ENCODE measurements around the gene MCC.

The MCC gene

DNA sequence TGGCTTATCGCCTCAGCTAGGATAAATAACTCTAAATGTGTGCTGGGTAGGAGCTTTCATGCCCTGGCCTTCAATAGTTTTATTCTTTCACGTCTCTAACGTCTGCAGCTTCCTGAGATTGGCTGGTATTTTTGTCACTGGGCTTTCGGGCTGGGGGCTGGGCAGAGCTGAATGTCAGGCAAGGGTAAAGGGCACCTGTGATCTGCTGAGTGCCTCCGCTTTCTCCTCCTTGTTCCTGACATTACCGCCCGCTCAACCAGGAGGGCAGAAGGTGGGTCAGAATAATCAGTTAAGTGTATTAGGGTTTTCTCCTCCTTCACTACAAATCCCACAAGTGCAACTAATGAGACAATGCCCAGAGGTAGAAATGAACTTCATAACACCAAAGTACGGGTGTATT lies 270.1 kb downstream of the MCC start:
- Histone ChIP-seq H3K4me3 (ENCODE audit: insufficient read depth, low read depth, low read length, poor library complexity, severe bottlenecking) (no peak overlapping the region), H3K9me3 (ENCODE audit: control insufficient read depth, low read length) (no peaks in the 10 kb centered on the region), H3K27me3 (replicated peaks; ENCODE audit: control insufficient read depth, insufficient read depth, low read length, poor library complexity, severe bottlenecking) (no peaks in the 10 kb centered on the region), H3K36me3 (ENCODE audit: control insufficient read depth, insufficient read depth, low read length) (no peaks in the 10 kb centered on the region), H3K4me1 (ENCODE audit: control insufficient read depth, insufficient read depth, low read length, poor library complexity, severe bottlenecking) (no peaks in the 10 kb centered on the region), H3K27ac (ENCODE audit: insufficient read depth, low read length, poor library complexity, severe bottlenecking) (no peak overlapping the region)
- DNase-seq, result no peak

DNA sequence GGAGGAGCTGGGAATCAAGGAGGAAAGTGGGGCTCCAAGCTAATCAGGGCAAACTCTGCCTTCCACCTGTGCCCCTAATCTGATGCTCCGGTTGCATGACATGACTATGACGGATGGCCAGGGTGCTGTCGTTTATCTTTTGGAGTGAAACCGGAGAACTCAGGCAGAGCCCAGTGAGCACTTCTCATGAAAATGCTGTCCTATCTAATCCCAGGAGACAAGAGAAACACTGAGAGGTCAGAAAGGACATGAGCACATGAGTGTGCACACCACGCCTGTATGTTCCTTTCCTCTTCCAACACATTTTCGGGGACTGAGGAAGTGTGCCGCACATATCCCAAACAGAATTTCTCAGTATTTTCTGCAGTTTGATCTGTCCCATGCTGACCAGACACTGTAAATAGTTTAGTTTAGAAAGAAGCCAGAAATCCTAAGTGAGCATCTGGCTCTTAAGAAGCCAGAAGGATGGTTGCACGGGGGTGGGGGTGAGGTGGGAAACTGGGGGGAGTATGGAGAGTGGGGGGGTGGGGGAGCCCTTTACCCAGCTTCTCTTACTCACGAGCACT lies 270.6 kb downstream of the MCC start:
- no peak overlapping the region for H3K27ac ChIP-seq (ENCODE audit: insufficient read depth, low read length, poor library complexity, severe bottlenecking)
- DNase-seq, result no peak
- no peaks in the 10 kb centered on the region for H3K4me1 ChIP-seq (ENCODE audit: control insufficient read depth, insufficient read depth, low read length, poor library complexity, severe bottlenecking)
- H3K27me3 ChIP-seq (replicated peaks; ENCODE audit: control insufficient read depth, insufficient read depth, low read length, poor library complexity, severe bottlenecking), result no peaks in the 10 kb centered on the region
- no peaks in the 10 kb centered on the region for H3K9me3 ChIP-seq (ENCODE audit: control insufficient read depth, low read length)
- H3K36me3 ChIP-seq (ENCODE audit: control insufficient read depth, insufficient read depth, low read length), result no peaks in the 10 kb centered on the region
- H3K4me3 ChIP-seq (ENCODE audit: insufficient read depth, low read depth, low read length, poor library complexity, severe bottlenecking), result no peak overlapping the region

DNA sequence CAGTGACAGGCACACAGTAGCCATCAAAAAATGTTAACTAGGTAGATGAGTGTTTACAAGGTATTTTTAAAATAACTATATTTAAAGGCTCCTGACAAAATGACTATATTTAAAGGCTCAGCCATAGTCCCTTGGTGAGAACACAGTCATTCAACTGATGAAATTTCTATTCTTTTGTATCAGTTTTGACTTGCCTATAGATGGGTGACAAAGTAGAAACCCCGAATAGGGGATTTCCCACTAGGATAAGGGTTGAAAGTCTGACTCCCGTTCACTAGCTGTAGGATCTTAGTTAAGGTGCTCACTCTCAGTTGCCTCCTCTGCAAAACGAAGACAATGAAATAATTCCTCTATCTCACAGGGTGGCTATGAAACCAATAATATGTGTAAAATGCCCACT lies 271.7 kb downstream of the MCC start:
- Histone ChIP-seq H3K36me3 (ENCODE audit: control insufficient read depth, insufficient read depth, low read length) (no peaks in the 10 kb centered on the region), H3K4me3 (ENCODE audit: insufficient read depth, low read depth, low read length, poor library complexity, severe bottlenecking) (no peak overlapping the region), H3K4me1 (ENCODE audit: control insufficient read depth, insufficient read depth, low read length, poor library complexity, severe bottlenecking) (no peaks in the 10 kb centered on the region), H3K9me3 (ENCODE audit: control insufficient read depth, low read length) (no peaks in the 10 kb centered on the region), H3K27ac (ENCODE audit: insufficient read depth, low read length, poor library complexity, severe bottlenecking) (no peak overlapping the region), H3K27me3 (replicated peaks; ENCODE audit: control insufficient read depth, insufficient read depth, low read length, poor library complexity, severe bottlenecking) (no peaks in the 10 kb centered on the region)
- DNase-seq, result no peak

DNA sequence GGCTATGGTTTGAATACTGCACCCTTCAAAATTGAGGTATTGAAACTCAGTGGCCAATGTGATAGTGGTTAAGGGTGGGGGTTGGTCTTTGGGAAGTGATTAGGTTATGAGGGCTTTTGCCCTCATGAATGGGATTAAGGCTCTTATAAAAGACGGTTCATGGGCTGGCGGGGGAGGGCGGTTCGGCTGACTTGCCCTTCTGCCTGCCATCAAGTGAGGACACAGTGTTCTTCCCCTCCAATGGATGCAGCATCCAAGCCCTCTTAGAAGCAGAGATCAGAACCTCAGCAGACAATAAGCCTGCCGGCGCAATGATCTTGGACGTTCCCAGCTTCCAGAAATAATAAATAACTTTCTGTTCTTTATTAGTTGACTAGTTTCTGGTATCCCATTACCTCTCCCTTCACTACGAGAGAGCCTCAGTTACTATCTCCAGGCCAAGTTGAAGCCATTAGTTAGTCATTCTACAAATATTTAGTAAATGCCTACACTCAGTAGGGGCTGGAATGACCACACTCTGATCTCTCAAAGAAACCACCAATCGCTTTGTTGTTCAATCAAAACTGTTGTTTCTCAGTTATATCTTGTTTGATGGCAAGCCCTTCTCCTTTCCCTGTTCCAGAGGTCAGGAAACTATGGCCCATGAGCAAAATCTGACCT lies 272.7 kb downstream of the MCC start:
- Histone ChIP-seq H3K9me3 (ENCODE audit: control insufficient read depth, low read length) (no peaks in the 10 kb centered on the region), H3K4me1 (ENCODE audit: control insufficient read depth, insufficient read depth, low read length, poor library complexity, severe bottlenecking) (no peaks in the 10 kb centered on the region), H3K27me3 (replicated peaks; ENCODE audit: control insufficient read depth, insufficient read depth, low read length, poor library complexity, severe bottlenecking) (no peaks in the 10 kb centered on the region), H3K4me3 (ENCODE audit: insufficient read depth, low read depth, low read length, poor library complexity, severe bottlenecking) (no peak overlapping the region), H3K27ac (ENCODE audit: insufficient read depth, low read length, poor library complexity, severe bottlenecking) (no peak overlapping the region), H3K36me3 (ENCODE audit: control insufficient read depth, insufficient read depth, low read length) (no peaks in the 10 kb centered on the region)
- no peak for DNase-seq

DNA sequence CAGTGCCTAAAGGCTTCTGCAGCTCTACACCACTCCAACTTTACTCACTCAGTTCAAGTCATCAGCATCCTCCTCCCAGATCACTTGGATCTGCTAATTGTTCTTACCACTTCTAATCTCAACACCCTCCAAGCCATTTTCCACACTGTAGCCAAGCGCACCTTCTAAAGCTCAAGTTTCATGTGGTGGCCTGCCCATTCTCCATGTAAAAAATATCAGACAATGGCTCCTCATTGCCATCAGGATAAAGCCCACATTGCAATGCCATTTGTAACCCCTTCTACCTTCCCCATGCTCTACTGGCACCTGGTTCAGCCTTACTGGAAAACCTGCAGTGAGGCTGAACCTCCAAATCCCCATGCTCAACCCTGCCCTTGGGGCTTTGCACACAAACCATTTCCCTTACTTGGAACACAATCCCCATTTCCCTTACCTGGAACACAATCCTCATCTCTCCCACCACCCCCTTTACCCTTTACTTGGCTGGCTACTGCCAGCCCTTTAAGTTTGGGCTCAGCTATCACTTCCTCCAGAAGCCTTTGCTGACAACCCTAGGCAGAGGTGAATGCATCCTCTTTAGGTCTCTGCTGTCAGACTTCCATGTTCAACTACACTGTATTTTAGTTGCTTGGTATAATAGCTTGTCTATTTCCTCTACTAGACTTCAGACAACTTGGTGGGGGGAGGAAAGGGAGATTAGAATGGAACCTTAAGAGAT lies 273.5 kb downstream of the MCC start:
- no peaks in the 10 kb centered on the region for H3K27me3 ChIP-seq (replicated peaks; ENCODE audit: control insufficient read depth, insufficient read depth, low read length, poor library complexity, severe bottlenecking)
- H3K9me3 ChIP-seq (ENCODE audit: control insufficient read depth, low read length), result no peaks in the 10 kb centered on the region
- DNase-seq, result no peak
- no peak overlapping the region for H3K4me3 ChIP-seq (ENCODE audit: insufficient read depth, low read depth, low read length, poor library complexity, severe bottlenecking)
- no peaks in the 10 kb centered on the region for H3K4me1 ChIP-seq (ENCODE audit: control insufficient read depth, insufficient read depth, low read length, poor library complexity, severe bottlenecking)
- no peaks in the 10 kb centered on the region for H3K36me3 ChIP-seq (ENCODE audit: control insufficient read depth, insufficient read depth, low read length)
- H3K27ac ChIP-seq (ENCODE audit: insufficient read depth, low read length, poor library complexity, severe bottlenecking), result no peak overlapping the region

DNA sequence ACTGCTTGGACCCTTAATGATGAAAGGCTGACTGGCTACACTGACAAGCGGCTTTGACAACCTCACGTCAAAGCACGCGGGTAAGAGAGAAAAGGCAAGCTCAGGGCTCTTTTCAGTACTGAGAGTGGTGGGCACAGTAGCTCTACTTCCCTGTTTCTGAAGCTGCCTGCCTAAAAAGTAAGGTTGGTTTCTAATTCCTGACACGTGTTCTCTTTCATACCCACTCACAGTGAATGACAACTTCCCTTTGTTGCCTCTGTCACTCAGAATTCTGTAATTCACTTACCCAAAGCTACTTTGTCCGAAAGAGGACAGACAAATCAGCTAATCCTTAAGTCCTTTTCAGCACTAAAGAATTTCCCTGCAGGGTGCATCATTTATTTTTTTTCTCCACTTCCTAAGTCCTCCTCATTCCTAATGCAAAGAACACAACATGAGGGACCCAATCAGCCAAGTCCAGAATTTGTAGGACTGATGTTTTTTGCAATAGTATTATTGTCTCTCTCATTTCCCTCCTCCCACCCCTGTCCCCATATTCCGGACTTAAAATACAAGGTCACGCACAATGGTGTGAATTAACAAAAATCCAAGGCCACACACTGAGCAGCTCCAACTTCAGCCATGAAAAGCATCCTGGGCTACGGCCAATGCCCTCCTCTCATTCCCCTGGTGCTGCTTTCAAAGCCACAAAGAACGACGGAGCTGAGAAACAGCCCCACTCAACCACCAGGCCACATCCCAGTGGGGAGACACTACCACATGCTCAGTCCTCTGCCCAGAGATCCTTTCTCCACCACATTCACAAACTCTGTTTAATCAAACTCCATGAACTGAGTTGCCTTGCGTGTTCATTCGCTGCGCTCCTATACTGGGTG lies 274.5 kb downstream of the MCC start:
- Histone ChIP-seq H3K4me3 (ENCODE audit: insufficient read depth, low read depth, low read length, poor library complexity, severe bottlenecking) (no peak overlapping the region), H3K9me3 (ENCODE audit: control insufficient read depth, low read length) (no peaks in the 10 kb centered on the region), H3K4me1 (ENCODE audit: control insufficient read depth, insufficient read depth, low read length, poor library complexity, severe bottlenecking) (no peaks in the 10 kb centered on the region), H3K36me3 (ENCODE audit: control insufficient read depth, insufficient read depth, low read length) (no peaks in the 10 kb centered on the region), H3K27ac (ENCODE audit: insufficient read depth, low read length, poor library complexity, severe bottlenecking) (no peak overlapping the region), H3K27me3 (replicated peaks; ENCODE audit: control insufficient read depth, insufficient read depth, low read length, poor library complexity, severe bottlenecking) (no peaks in the 10 kb centered on the region)
- no peak for DNase-seq

DNA sequence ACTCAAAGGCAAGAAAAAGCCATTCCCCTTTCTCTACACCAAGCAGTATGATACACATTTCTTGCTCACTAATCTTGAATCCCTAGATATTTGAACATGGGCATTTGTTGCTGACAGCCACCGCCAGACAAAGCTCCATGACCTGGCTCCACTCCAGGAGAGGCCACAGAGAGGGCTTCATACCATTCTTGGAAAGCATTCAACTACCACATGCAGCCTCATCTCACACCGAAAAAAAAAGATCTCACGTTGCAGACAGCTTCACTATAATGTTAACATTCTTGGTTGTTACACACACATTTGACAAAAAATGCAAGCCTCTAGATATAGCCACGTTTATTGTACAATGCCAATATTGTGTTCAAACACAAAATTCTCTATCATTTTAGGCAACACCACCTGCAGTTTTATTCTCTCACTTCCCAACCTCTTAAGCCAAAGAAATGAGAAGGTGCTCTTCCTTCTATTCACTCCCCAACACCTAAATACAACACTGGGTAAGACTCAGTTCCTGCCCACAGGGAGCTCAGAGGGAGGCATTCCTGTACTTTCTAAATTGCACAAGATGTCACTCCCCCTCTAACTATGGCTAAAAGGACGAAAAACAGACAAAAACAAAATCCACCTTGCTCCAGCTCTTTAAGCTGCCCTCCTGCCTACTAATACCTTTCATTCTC lies 275.9 kb downstream of the MCC start:
- Histone ChIP-seq H3K27ac (ENCODE audit: insufficient read depth, low read length, poor library complexity, severe bottlenecking) (no peak overlapping the region), H3K27me3 (replicated peaks; ENCODE audit: control insufficient read depth, insufficient read depth, low read length, poor library complexity, severe bottlenecking) (no peaks in the 10 kb centered on the region), H3K4me3 (ENCODE audit: insufficient read depth, low read depth, low read length, poor library complexity, severe bottlenecking) (no peak overlapping the region), H3K4me1 (ENCODE audit: control insufficient read depth, insufficient read depth, low read length, poor library complexity, severe bottlenecking) (no peaks in the 10 kb centered on the region), H3K9me3 (ENCODE audit: control insufficient read depth, low read length) (no peaks in the 10 kb centered on the region), H3K36me3 (ENCODE audit: control insufficient read depth, insufficient read depth, low read length) (no peaks in the 10 kb centered on the region)
- no peak for DNase-seq

DNA sequence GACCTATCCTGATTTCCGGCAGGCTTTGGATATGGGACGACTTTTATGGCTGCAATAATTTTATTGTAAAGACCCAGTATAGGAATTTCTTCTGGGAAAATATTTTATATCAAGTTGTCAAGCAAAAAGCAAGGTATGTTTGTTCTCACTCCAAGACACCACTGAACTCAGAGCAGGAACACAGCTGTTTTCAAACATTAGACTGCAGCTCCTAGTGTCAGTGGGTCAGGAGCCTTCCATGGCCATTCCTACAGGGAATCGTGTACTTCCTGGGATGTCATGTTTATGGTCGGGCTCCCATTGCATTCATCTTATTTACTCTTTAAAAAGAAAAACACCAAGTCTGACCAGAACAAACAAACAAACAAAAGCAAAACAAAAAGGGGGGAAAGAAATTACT lies 278.8 kb downstream of the MCC start:
- Histone ChIP-seq H3K36me3 (ENCODE audit: control insufficient read depth, insufficient read depth, low read length) (no peaks in the 10 kb centered on the region), H3K4me1 (ENCODE audit: control insufficient read depth, insufficient read depth, low read length, poor library complexity, severe bottlenecking) (no peaks in the 10 kb centered on the region), H3K27ac (ENCODE audit: insufficient read depth, low read length, poor library complexity, severe bottlenecking) (no peak overlapping the region), H3K4me3 (ENCODE audit: insufficient read depth, low read depth, low read length, poor library complexity, severe bottlenecking) (no peak overlapping the region), H3K9me3 (ENCODE audit: control insufficient read depth, low read length) (no peaks in the 10 kb centered on the region), H3K27me3 (replicated peaks; ENCODE audit: control insufficient read depth, insufficient read depth, low read length, poor library complexity, severe bottlenecking) (no peaks in the 10 kb centered on the region)
- DNase-seq, result no peak

DNA sequence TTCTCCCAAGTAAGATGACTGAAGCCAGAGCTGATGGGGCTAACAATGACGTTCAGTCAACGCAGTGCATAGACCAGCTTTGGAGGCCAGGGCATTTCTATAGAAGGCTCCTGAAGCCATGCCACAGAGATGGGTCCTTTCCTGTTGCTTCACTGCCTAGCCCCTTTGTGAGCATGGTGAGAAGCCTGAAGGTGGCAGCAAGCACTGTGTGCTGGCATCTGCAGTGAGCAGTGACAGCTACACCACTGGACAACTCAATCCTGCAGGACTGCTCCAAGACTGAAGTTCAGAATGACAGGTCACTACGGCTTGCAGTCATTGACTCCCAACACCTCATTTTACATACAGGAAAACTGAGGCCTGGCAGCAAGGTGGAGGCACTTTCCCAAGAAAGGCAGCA lies 282.4 kb downstream of the MCC start:
- no peaks in the 10 kb centered on the region for H3K4me1 ChIP-seq (ENCODE audit: control insufficient read depth, insufficient read depth, low read length, poor library complexity, severe bottlenecking)
- H3K4me3 ChIP-seq (ENCODE audit: insufficient read depth, low read depth, low read length, poor library complexity, severe bottlenecking), result no peak overlapping the region
- H3K9me3 ChIP-seq (ENCODE audit: control insufficient read depth, low read length), result no peaks in the 10 kb centered on the region
- H3K27ac ChIP-seq (ENCODE audit: insufficient read depth, low read length, poor library complexity, severe bottlenecking), result no peak overlapping the region
- no peaks in the 10 kb centered on the region for H3K36me3 ChIP-seq (ENCODE audit: control insufficient read depth, insufficient read depth, low read length)
- DNase-seq, result no peak
- no peaks in the 10 kb centered on the region for H3K27me3 ChIP-seq (replicated peaks; ENCODE audit: control insufficient read depth, insufficient read depth, low read length, poor library complexity, severe bottlenecking)
